H1 (cell line): ENCODE data around the gene CPNE5.

Experiments used
- ASH2L ChIP-seq: fragments of 200-600, 300-600 bp; sonication (generic); IDR thresholded peaks from one replicate; pipeline ENCODE4 v1.7.1; 2017; ENCODE audit warnings: low read length
- CEBPB ChIP-seq: IDR thresholded peaks from 2 replicates; pipeline ENCODE4 v1.6.1; 2012; ENCODE audit warnings: low read depth, low read length
- EP300 ChIP-seq, 2 experiments: IDR thresholded peaks; 1 replicate in 1 of 2; 2 replicates in 1 of 2; pipeline ENCODE4 v1.6.1; 2011 to 2012; ENCODE audit warnings: low read depth in 2 of 2, low read length in 2 of 2, mild to moderate bottlenecking in 2 of 2, borderline replicate concordance in 1 of 2, inconsistent platforms in 1 of 2, moderate library complexity in 1 of 2
- GABPA ChIP-seq: IDR thresholded peaks from 2 replicates; pipeline ENCODE4 v1.6.1; 2011; ENCODE audit warnings: mild to moderate bottlenecking, low read length, moderate library complexity, borderline replicate concordance; ENCODE audit not compliant: insufficient read depth
- GTF2F1 ChIP-seq: IDR thresholded peaks from 2 replicates; pipeline ENCODE4 v1.6.1; 2012; ENCODE audit warnings: low read depth, low read length, improper control_type of control experiment, borderline replicate concordance
- POLR2A ChIP-seq, 2 experiments: IDR thresholded peaks; 1 replicate in 1 of 2; 2 replicates in 1 of 2; pipeline ENCODE4 v1.6.1; 2011; ENCODE audit warnings: low read depth in 2 of 2, low read length in 2 of 2, mild to moderate bottlenecking in 2 of 2; ENCODE audit errors: control extremely low read depth in 1 of 2
- RAD21 ChIP-seq, 2 experiments: IDR thresholded peaks in 1 of 2; conservative IDR thresholded peaks in 1 of 2; 2 replicates each; pipeline ENCODE4 v1.6.1; 2011; ENCODE audit warnings: low read depth in 2 of 2, low read length in 2 of 2, improper control_type of control experiment in 1 of 2, inconsistent platforms in 1 of 2, mild to moderate bottlenecking in 1 of 2, moderate library complexity in 1 of 2
- RFX5 ChIP-seq: IDR thresholded peaks from 2 replicates; pipeline ENCODE4 v1.6.1; 2011; ENCODE audit warnings: low read depth, low read length, improper control_type of control experiment, borderline replicate concordance
- ZNF274 ChIP-seq: IDR thresholded peaks from 2 replicates; pipeline ENCODE4 v1.7.0; 2012; ENCODE audit warnings: low read length, borderline replicate concordance; ENCODE audit errors: extremely low read depth
- TF ChIP-seq, protein P1 (sequence below): fragments of 300-600 bp; sonication (generic); IDR thresholded peaks from 2 replicates; pipeline ENCODE4 v1.7.1; 2012; ENCODE audit warnings: low read length, moderate library complexity, mild to moderate bottlenecking, inconsistent platforms; ENCODE audit not compliant: insufficient replicate concordance
- TF ChIP-seq, protein P2 (sequence below): IDR thresholded peaks from 2 replicates; pipeline ENCODE4 v1.6.1; 2011; ENCODE audit warnings: low read length, improper control_type of control experiment
- TF ChIP-seq, protein P3 (sequence below), 3 experiments: IDR thresholded peaks; 1 replicate in 2 of 3; 2 replicates in 1 of 3; pipeline versions ENCODE4 v1.5.1 to v1.6.1; 2011; ENCODE audit warnings: low read length in 3 of 3, mild to moderate bottlenecking in 3 of 3, inconsistent platforms in 2 of 3, low read depth in 1 of 3, moderate library complexity in 1 of 3; ENCODE audit not compliant: insufficient read depth in 1 of 3; ENCODE audit errors: control extremely low read depth in 1 of 3

DNA sequence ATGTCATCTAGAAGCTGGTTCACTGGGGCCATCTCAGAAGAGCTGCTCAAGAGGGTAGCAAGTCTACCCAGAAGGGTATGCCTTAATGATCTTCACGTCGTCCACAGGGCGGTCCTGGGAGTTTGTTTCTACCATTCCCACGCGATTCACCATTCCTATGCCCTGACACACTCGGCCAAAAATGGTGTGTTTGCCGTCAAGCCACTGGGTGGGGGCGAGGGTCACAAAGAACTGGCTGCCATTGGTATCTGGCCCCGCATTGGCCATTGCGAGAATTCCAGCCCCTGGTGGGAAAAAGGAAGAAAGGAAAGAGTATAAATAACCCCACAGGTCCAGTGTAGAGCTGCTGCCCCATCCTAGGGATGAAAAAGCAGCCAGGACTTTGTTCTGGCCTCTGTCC, 16.5 kb upstream of the CPNE5 start:
- no peak for TF ChIP-seq RAD21 (IDR thresholded peaks at IDR 0.05 in 1 of 2, conservative IDR thresholded peaks at IDR 0.05 in 1 of 2; ENCODE audit: low read depth in 2 of 2, low read length in 2 of 2)
- TF ChIP-seq, protein P1, sequence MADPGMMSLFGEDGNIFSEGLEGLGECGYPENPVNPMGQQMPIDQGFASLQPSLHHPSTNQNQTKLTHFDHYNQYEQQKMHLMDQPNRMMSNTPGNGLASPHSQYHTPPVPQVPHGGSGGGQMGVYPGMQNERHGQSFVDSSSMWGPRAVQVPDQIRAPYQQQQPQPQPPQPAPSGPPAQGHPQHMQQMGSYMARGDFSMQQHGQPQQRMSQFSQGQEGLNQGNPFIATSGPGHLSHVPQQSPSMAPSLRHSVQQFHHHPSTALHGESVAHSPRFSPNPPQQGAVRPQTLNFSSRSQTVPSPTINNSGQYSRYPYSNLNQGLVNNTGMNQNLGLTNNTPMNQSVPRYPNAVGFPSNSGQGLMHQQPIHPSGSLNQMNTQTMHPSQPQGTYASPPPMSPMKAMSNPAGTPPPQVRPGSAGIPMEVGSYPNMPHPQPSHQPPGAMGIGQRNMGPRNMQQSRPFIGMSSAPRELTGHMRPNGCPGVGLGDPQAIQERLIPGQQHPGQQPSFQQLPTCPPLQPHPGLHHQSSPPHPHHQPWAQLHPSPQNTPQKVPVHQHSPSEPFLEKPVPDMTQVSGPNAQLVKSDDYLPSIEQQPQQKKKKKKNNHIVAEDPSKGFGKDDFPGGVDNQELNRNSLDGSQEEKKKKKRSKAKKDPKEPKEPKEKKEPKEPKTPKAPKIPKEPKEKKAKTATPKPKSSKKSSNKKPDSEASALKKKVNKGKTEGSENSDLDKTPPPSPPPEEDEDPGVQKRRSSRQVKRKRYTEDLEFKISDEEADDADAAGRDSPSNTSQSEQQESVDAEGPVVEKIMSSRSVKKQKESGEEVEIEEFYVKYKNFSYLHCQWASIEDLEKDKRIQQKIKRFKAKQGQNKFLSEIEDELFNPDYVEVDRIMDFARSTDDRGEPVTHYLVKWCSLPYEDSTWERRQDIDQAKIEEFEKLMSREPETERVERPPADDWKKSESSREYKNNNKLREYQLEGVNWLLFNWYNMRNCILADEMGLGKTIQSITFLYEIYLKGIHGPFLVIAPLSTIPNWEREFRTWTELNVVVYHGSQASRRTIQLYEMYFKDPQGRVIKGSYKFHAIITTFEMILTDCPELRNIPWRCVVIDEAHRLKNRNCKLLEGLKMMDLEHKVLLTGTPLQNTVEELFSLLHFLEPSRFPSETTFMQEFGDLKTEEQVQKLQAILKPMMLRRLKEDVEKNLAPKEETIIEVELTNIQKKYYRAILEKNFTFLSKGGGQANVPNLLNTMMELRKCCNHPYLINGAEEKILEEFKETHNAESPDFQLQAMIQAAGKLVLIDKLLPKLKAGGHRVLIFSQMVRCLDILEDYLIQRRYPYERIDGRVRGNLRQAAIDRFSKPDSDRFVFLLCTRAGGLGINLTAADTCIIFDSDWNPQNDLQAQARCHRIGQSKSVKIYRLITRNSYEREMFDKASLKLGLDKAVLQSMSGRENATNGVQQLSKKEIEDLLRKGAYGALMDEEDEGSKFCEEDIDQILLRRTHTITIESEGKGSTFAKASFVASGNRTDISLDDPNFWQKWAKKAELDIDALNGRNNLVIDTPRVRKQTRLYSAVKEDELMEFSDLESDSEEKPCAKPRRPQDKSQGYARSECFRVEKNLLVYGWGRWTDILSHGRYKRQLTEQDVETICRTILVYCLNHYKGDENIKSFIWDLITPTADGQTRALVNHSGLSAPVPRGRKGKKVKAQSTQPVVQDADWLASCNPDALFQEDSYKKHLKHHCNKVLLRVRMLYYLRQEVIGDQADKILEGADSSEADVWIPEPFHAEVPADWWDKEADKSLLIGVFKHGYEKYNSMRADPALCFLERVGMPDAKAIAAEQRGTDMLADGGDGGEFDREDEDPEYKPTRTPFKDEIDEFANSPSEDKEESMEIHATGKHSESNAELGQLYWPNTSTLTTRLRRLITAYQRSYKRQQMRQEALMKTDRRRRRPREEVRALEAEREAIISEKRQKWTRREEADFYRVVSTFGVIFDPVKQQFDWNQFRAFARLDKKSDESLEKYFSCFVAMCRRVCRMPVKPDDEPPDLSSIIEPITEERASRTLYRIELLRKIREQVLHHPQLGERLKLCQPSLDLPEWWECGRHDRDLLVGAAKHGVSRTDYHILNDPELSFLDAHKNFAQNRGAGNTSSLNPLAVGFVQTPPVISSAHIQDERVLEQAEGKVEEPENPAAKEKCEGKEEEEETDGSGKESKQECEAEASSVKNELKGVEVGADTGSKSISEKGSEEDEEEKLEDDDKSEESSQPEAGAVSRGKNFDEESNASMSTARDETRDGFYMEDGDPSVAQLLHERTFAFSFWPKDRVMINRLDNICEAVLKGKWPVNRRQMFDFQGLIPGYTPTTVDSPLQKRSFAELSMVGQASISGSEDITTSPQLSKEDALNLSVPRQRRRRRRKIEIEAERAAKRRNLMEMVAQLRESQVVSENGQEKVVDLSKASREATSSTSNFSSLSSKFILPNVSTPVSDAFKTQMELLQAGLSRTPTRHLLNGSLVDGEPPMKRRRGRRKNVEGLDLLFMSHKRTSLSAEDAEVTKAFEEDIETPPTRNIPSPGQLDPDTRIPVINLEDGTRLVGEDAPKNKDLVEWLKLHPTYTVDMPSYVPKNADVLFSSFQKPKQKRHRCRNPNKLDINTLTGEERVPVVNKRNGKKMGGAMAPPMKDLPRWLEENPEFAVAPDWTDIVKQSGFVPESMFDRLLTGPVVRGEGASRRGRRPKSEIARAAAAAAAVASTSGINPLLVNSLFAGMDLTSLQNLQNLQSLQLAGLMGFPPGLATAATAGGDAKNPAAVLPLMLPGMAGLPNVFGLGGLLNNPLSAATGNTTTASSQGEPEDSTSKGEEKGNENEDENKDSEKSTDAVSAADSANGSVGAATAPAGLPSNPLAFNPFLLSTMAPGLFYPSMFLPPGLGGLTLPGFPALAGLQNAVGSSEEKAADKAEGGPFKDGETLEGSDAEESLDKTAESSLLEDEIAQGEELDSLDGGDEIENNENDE, result no peak
- TF ChIP-seq, protein P2, sequence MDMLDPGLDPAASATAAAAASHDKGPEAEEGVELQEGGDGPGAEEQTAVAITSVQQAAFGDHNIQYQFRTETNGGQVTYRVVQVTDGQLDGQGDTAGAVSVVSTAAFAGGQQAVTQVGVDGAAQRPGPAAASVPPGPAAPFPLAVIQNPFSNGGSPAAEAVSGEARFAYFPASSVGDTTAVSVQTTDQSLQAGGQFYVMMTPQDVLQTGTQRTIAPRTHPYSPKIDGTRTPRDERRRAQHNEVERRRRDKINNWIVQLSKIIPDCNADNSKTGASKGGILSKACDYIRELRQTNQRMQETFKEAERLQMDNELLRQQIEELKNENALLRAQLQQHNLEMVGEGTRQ, result no peak
- no peak for TF ChIP-seq POLR2A (IDR thresholded peaks at IDR 0.05; ENCODE audit: control extremely low read depth in 1 of 2, low read depth in 2 of 2, low read length in 2 of 2)
- no peak for TF ChIP-seq CEBPB
- TF ChIP-seq ASH2L, result no peak
- TF ChIP-seq GTF2F1, result no peak
- TF ChIP-seq, protein P3, sequence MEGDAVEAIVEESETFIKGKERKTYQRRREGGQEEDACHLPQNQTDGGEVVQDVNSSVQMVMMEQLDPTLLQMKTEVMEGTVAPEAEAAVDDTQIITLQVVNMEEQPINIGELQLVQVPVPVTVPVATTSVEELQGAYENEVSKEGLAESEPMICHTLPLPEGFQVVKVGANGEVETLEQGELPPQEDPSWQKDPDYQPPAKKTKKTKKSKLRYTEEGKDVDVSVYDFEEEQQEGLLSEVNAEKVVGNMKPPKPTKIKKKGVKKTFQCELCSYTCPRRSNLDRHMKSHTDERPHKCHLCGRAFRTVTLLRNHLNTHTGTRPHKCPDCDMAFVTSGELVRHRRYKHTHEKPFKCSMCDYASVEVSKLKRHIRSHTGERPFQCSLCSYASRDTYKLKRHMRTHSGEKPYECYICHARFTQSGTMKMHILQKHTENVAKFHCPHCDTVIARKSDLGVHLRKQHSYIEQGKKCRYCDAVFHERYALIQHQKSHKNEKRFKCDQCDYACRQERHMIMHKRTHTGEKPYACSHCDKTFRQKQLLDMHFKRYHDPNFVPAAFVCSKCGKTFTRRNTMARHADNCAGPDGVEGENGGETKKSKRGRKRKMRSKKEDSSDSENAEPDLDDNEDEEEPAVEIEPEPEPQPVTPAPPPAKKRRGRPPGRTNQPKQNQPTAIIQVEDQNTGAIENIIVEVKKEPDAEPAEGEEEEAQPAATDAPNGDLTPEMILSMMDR (IDR thresholded peaks at IDR 0.05; ENCODE audit: control extremely low read depth in 1 of 3, insufficient read depth in 1 of 3, low read depth in 1 of 3, low read length in 3 of 3), result no peak
- TF ChIP-seq GABPA, result no peak
- TF ChIP-seq RFX5, result no peak
- no peak for TF ChIP-seq EP300 (IDR thresholded peaks at IDR 0.05; ENCODE audit: borderline replicate concordance in 1 of 2, low read depth in 2 of 2, low read length in 2 of 2)
- TF ChIP-seq ZNF274, result no peak
